H4 (cell line): Measurements from ENCODE around the gene IFRD2. TPM values are rescaled to one million over a fixed set of nuclear protein-coding genes. Genes with fewer than 3 reads are reported as not detected.
A peak's percentile ranks its signal among the peaks of the same experiment; 100 is the strongest.
"Not testable (repeated sequence)": the region's sequence is repeated elsewhere in the genome, so short reads cannot be mapped to it uniquely, and the experiment has no call there.

Source experiments
- DNase-seq: peaks from one replicate; pipeline ENCODE4 v3.0.0-alpha.2; 2015; ENCODE audit warnings: low spot score
- total RNA-seq: library from RNA; depleted of rRNA; stranded (reverse); fragments of >200 nt; shearing (Covaris generic); gene quantifications from 2 replicates; pipeline ENCODE4 v1.2.3, GENCODE V29; 2014

Gene IFRD2
- total RNA-seq, 1 experiment from 2014 or later = 60.5 TPM

GRCh38 chr3:50286322-50287227 lies 5.7 kb downstream of the IFRD2 start:
- no peak for DNase-seq

- not testable (repeated sequence) for DNase-seq
Measured at GRCh38 chr3:50284121-50284520, 8.1 kb downstream of the IFRD2 start.

- DNase-seq = no peak
Measured at GRCh38 chr3:50279255-50280016, 12.8 kb downstream of the IFRD2 start.

- DNase-seq = no peak
Measured at GRCh38 chr3:50278880-50279224, 13.4 kb downstream of the IFRD2 start, which contains the start of gene LSMEM2. TSS of gene LSMEM2 (plus strand) at chr3:50279087. CDS start at chr3:50279114, 27 bp downstream.

- DNase-seq = no peak
Measured at GRCh38 chr3:50278123-50278879, 13.9 kb downstream of the IFRD2 start.

- DNase-seq = no peak
Measured at GRCh38 chr3:50276762-50277101, 15.5 kb downstream of the IFRD2 start.

GRCh38 chr3:50275996-50276761 lies 16.1 kb downstream of the IFRD2 start:
- DNase-seq = no peak

GRCh38 chr3:50275141-50275995 lies 16.9 kb downstream of the IFRD2 start:
- DNase-seq = no peak

- no peak for DNase-seq
Measured at GRCh38 chr3:50274371-50275104, 17.7 kb downstream of the IFRD2 start.

- no peak for DNase-seq
Measured at GRCh38 chr3:50273689-50274065, 18.6 kb downstream of the IFRD2 start.

- DNase-seq = peak; percentile 34
Measured at GRCh38 chr3:50272911-50273688, 19.1 kb downstream of the IFRD2 start.

- DNase-seq = not testable (repeated sequence)
Measured at GRCh38 chr3:50272538-50272910, 19.7 kb downstream of the IFRD2 start.

- no peak for DNase-seq
Measured at GRCh38 chr3:50271314-50271936, 20.8 kb downstream of the IFRD2 start.

GRCh38 chr3:50270422-50271224 lies 21.6 kb downstream of the IFRD2 start:
- DNase-seq = no peak

GRCh38 chr3:50269977-50270413 lies 22.2 kb downstream of the IFRD2 start:
- DNase-seq = no peak

- no peak for DNase-seq
Measured at GRCh38 chr3:50269460-50269859, 22.8 kb downstream of the IFRD2 start.

- peak; percentile 80 for DNase-seq
Measured at GRCh38 chr3:50268703-50269451, 23.4 kb downstream of the IFRD2 start, which contains the start of gene SEMA3B. TSS of gene SEMA3B (plus strand) at chr3:50269147. CDS start at chr3:50269241, 94 bp downstream.
